ENCODE data around the gene SLC16A8. TPM values are rescaled to one million over a fixed set of nuclear protein-coding genes. Genes with fewer than 3 reads are reported as not detected.

The SLC16A8 gene
- total and polyA plus RNA-seq, 2 donors (not counting 1 experiment from before 2014, with no cell fraction given), result not detected

GRCh38 chr22:38132794-38133193 lies 48.8 kb upstream of the SLC16A8 start:
- H3K4me2 ChIP-seq (replicated peaks; ENCODE audit: low read depth, low read length, poor library complexity, severe bottlenecking), result no peak overlapping the region
- no peak overlapping the region for H2AFZ ChIP-seq (ENCODE audit: insufficient read depth, low read depth, low read length, poor library complexity, severe bottlenecking)
- no peak for ATAC-seq (ENCODE audit: low read depth)
- no peak overlapping the region for H3K27ac Mint-ChIP-seq
- H3K9me3 Mint-ChIP-seq (ENCODE audit: insufficient read depth), result no peaks in the 10 kb centered on the region
- H3K4me3 ChIP-seq (ENCODE audit: control extremely low read depth in 1 of 5, extremely low read depth in 1 of 5, insufficient read depth in 1 of 5, low read depth in 2 of 5, low read length in 4 of 5), result no peak overlapping the region
- TF ChIP-seq, protein P1, sequence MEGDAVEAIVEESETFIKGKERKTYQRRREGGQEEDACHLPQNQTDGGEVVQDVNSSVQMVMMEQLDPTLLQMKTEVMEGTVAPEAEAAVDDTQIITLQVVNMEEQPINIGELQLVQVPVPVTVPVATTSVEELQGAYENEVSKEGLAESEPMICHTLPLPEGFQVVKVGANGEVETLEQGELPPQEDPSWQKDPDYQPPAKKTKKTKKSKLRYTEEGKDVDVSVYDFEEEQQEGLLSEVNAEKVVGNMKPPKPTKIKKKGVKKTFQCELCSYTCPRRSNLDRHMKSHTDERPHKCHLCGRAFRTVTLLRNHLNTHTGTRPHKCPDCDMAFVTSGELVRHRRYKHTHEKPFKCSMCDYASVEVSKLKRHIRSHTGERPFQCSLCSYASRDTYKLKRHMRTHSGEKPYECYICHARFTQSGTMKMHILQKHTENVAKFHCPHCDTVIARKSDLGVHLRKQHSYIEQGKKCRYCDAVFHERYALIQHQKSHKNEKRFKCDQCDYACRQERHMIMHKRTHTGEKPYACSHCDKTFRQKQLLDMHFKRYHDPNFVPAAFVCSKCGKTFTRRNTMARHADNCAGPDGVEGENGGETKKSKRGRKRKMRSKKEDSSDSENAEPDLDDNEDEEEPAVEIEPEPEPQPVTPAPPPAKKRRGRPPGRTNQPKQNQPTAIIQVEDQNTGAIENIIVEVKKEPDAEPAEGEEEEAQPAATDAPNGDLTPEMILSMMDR (IDR thresholded peaks at IDR 0.05), result no peak
- no peak for TF ChIP-seq EZH2 (IDR thresholded peaks at IDR 0.05; ENCODE audit: borderline replicate concordance, insufficient read depth, low read depth, low read length, poor library complexity, severe bottlenecking)
- no peaks in the 10 kb centered on the region for H3K4me1 Mint-ChIP-seq
- intact Hi-C loops (cut with micrococcal nuclease), result no loop called here
- no peaks in the 10 kb centered on the region for H3K27me3 Mint-ChIP-seq
- no peak overlapping the region for H3K27ac ChIP-seq (ENCODE audit: low read length in 2 of 2)
- ChIA-PET POLR2A (no interaction called here), CTCF (no interaction called here)
- no peaks in the 10 kb centered on the region for H3K9me3 ChIP-seq (ENCODE audit: control extremely low read depth in 1 of 3, control insufficient read depth in 2 of 3, insufficient read depth in 1 of 3, low read length in 2 of 3)
- H3K4me3 Mint-ChIP-seq, result no peak overlapping the region
- WGBS (ENCODE audit: insufficient coverage), result 98% methylated on average over 28 of the region's 28 CpGs
- H3K4me1 ChIP-seq (ENCODE audit: control insufficient read depth in 2 of 2, insufficient read depth in 2 of 2, low read length in 2 of 2), result no peaks in the 10 kb centered on the region
- no peaks in the 10 kb centered on the region for H3K79me2 ChIP-seq (ENCODE audit: control insufficient read depth, insufficient read depth, low read length)
- H3K27me3 ChIP-seq (replicated peaks in 1 of 4; ENCODE audit: control extremely low read depth in 1 of 4, control insufficient read depth in 3 of 4, insufficient read depth in 4 of 4, low read length in 3 of 4), result no peaks in the 10 kb centered on the region
- DNase-seq, result no peak
- H3K36me3 ChIP-seq (replicated peaks in 1 of 2; ENCODE audit: control extremely low read depth in 1 of 2, control insufficient read depth in 1 of 2, extremely low read depth in 1 of 2, insufficient read depth in 2 of 2, low read length in 1 of 2), result peaks cover 0 to 40% of the 10 kb centered on the region in 2 experiments
- no peaks in the 10 kb centered on the region for H4K20me1 ChIP-seq (ENCODE audit: control insufficient read depth, insufficient read depth, low read length, poor library complexity, severe bottlenecking)
- H3K9ac ChIP-seq (ENCODE audit: low read length), result no peak overlapping the region

DNA sequence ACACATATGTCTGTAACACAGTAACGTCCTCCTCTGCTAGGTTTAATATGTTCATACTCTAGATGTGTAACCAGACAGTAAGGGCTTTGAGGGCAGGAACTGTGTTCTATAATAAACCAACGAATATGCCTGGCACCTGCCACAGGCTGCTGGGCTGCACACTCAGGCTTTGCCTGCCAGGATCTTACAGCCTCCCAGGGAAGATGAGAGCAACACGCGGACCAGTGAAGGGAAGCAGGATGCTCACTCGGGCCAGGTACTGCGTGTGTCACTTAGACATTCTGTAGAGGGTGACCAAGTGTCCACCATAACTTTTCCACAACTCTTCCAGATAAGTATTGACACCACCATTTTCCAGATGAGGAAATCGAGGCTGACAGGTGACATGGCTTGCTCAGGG lies 48.2 kb upstream of the SLC16A8 start:
- Mint-ChIP-seq H3K9me3 (ENCODE audit: insufficient read depth) (no peaks in the 10 kb centered on the region), H3K27ac (no peak overlapping the region), H3K27me3 (no peaks in the 10 kb centered on the region), H3K4me1 (no peaks in the 10 kb centered on the region), H3K4me3 (no peak overlapping the region)
- Histone ChIP-seq H3K9me3 (ENCODE audit: control extremely low read depth in 1 of 3, control insufficient read depth in 2 of 3, insufficient read depth in 1 of 3, low read length in 2 of 3) (no peaks in the 10 kb centered on the region), H4K20me1 (ENCODE audit: control insufficient read depth, insufficient read depth, low read length, poor library complexity, severe bottlenecking) (no peaks in the 10 kb centered on the region), H3K79me2 (ENCODE audit: control insufficient read depth, insufficient read depth, low read length) (no peaks in the 10 kb centered on the region), H3K4me1 (ENCODE audit: control insufficient read depth in 2 of 2, insufficient read depth in 2 of 2, low read length in 2 of 2) (no peaks in the 10 kb centered on the region), H3K4me2 (replicated peaks; ENCODE audit: low read depth, low read length, poor library complexity, severe bottlenecking) (no peak overlapping the region), H2AFZ (ENCODE audit: insufficient read depth, low read depth, low read length, poor library complexity, severe bottlenecking) (no peak overlapping the region), H3K36me3 (replicated peaks in 1 of 2; ENCODE audit: control extremely low read depth in 1 of 2, control insufficient read depth in 1 of 2, extremely low read depth in 1 of 2, insufficient read depth in 2 of 2, low read length in 1 of 2) (peaks cover 0 to 39% of the 10 kb centered on the region in 2 experiments), H3K27me3 (replicated peaks in 1 of 4; ENCODE audit: control extremely low read depth in 1 of 4, control insufficient read depth in 3 of 4, insufficient read depth in 4 of 4, low read length in 3 of 4) (no peaks in the 10 kb centered on the region), H3K9ac (ENCODE audit: low read length) (no peak overlapping the region), H3K4me3 (ENCODE audit: control extremely low read depth in 1 of 5, extremely low read depth in 1 of 5, insufficient read depth in 1 of 5, low read depth in 2 of 5, low read length in 4 of 5) (no peak overlapping the region), H3K27ac (ENCODE audit: low read length in 2 of 2) (no peak overlapping the region)
- POLR2A ChIA-PET, result no interaction called here
- CTCF ChIA-PET, result no interaction called here
- TF ChIP-seq, protein P1 (IDR thresholded peaks at IDR 0.05), result no peak
- TF ChIP-seq EZH2 (IDR thresholded peaks at IDR 0.05; ENCODE audit: borderline replicate concordance, insufficient read depth, low read depth, low read length, poor library complexity, severe bottlenecking), result no peak
- WGBS (ENCODE audit: insufficient coverage), result 96% methylated on average over 6 of the region's 7 CpGs
- DNase-seq (no peak), ATAC-seq (ENCODE audit: low read depth) (no peak)
- intact Hi-C loops (cut with micrococcal nuclease), result no loop called here
